Stimulated activated CD8-positive, alpha-beta memory T cell treated with anti-CD3 and anti-CD28 coated beads, Interleukin-15, amount 100 ng/mL, for 4 hours (primary cell): ENCODE results near the gene DAD1.
"Not testable (repeated sequence)": the region's sequence is repeated elsewhere in the genome, so short reads cannot be mapped to it uniquely, and the experiment has no call there.

Experiments used
- DNase-seq, 2 donors: peaks; one replicate each; pipeline ENCODE4 v3.0.0-alpha.2; 2020; ENCODE audit warnings: low read depth in 2 of 2

Gene DAD1

GRCh38 chr14:22567437-22567836 is 21.6 kb downstream of the DAD1 start:
- no peak for DNase-seq

- DNase-seq, result no peak
Measured at GRCh38 chr14:22566845-22567244, 22.2 kb downstream of the DAD1 start.

DNA sequence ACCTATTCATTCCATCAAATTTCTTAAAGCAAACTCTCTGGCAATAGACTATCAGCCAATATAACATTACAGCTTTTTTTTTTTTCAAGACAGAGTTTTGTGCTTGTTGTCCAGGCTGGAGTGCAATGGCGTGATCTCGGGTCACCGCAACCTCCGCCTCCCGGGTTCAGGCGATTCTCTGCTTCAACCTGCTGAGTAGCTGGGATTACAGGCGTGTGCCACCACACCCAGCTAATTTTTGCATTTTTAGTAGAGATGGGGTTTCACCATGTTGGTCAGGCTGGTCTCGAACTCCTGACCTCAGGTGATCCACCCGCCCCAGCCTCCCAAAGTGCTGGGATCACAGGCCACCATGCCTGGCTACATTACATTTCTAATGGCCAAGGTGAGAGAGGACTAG is 22.8 kb downstream of the DAD1 start:
- DNase-seq, result not testable (repeated sequence)

DNA sequence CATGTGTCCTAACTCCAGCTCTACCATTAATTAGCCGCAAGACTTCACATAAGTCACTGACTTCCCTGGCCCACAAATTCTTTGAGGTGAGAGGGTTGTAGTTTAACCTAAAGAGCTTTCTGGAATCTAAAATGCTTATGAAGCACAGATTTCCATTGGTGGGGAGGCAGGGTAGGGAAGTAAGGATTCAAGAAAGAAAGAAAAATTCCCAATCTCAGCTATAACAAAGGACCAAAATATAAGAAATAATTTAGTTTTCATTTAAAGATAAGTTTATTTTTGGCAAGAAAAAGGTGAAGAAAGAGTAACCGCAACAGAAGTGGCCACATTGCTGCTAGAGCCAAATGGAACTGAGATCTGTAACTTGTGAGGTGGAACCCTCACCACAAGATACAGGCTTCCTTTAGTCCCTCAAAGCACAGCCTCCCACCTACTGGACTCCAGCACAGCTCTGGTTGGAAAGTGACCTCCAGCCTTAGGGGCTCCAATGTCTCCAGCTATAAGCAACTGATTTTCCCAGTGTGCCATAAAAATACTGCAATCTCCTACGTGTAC is 23.6 kb downstream of the DAD1 start:
- DNase-seq, result no peak

DNA sequence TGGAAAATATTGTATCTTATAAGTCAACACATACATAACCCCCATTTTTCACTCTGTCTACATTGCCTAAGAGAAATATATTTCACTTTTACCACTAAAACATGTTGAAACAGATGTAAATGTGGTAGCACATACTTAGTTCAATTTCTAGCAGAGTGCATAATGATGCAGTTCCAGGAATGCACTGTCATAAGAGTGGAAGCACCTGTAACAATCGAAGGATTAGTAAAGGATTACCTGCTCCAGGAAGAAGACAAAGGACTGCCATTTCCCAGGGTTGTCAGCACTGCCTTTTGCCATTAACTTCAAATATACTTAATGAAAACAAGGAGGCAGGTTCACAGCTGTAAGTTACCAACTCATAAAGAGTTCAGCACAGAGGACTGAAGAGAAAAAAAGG is 24.6 kb downstream of the DAD1 start:
- DNase-seq, result no peak

DNA sequence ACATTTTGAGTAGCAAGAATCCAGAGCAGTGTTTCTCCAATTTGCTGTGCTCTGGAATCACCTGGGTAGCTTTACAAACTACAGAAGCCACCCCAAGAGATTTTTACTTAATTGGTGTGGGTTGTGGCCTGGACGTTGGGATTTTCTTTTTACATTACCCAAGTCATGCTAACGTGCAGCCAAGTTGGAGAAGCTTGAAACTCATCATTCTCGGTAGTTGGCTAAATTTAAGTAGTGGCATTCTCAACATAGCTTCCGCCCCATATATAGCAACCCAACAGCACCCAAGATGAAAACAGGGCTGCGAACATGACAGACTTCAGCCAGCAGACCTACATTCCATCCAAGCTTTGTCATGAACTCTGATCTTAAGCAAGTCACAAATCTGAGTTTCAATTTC is 25.0 kb downstream of the DAD1 start:
- no peak for DNase-seq

DNA sequence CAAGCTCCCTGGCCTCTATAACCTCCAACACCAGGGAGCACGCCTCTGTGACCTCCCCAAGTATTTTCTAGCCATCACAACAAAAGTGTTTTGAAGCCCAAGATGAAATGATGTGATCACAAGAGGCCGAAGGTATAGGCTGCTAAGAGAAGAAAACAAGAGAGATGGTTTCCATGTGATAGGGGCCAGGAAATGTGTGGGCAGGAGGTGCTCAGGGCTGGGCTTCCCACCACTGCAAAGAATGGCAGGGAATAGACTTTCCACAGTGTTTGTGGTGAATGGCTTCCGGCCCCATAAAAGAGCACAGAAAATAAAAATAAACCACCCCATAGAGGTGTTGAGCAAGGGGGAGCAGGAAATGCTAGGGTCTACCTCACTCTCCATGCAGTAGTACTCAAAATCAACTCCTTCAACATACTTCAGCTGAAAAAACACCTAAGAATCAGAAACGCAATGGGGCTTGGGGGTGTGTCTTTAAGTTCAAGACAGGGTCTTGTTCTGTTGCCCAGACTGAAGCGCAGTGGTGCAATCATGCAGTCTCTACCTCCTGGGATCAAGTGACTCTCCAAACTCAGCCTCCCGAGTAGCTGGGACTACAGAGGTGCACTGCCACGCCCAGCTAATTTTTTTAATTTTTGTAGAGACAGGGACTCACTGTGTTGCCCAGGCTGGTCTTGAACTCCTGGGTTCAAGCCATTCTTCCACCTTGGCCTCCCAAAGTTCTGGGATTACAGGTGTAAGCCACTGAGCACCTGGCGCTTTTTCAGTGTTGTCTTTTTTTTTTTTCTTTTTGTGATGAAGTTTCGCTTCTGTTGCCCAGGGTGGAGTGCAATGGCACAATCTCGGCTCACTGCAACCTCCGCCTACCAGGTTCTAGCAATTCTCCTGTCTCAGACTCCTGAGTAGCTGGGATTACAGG is 27.1 kb downstream of the DAD1 start:
- DNase-seq, result peak in 1 of 2 donors; percentile 80

GRCh38 chr14:22561366-22561660 is 27.7 kb downstream of the DAD1 start:
- no peak for DNase-seq

DNA sequence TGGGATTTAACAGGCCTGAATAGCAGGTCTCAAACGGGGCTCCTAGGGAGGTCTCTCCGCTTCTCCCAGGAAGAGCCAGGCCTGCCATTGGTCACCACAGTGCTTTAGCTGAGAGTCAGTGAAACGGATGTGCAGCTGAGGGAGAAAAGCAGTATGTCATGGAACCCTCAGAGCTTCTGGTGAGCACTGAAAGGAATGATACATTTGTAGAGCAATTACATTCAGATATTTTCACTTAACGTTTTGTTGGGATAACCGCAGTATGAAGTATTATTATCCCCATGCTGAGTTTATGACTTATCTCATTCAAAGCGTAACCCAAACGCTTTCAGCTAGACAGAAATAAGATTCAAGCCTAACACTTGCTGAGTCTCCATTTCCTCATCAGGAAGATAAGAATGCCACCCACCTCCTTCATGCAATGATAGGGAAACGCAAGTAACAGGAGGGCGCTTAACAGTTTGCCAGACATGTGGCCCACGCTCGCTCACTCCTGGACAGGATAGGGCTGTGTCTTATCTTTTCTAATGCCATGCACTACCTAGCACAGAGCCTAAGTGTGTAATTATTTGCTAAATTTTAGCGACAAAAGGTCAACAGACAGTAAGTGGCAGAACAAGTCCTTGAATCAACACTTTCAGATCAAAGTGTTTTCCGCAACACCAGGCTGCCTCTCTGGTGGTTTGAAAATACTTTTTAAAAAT is 28.2 kb downstream of the DAD1 start:
- no peak for DNase-seq

GRCh38 chr14:22559041-22559440 is 30.0 kb downstream of the DAD1 start:
- no peak for DNase-seq

DNA sequence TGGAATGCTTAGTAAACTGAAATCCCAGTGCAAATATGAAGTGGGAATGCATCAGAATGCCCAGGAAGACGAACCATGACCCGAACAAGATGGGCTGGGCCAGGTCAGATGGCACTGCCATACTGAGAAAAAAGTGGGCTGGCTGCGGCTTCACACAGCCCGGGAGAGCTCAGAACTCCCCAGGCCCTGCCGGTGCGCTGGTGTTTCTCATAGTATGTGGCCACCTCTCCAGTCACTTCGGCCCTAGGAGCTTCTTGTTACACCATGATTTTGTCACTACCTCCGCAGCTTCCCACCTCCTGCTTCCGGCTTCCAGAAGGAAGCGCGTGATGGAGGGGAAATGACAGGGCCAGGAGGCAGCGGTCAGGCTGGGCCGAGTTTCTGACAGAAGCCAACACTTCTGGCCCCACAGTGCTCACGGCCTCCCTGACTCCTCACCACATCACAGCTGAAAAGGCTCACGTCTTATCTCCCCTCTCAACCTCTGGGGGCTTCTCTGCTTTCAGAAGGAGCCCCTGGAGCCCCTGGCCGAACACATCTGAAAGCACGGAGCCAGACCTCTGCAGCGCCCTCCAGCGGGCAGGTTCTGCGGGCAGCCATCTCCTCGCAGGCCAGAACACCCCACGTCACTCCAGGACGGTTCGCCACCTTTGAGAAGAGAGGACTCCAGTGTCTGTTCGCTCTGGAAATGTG is 30.7 kb downstream of the DAD1 start:
- no peak for DNase-seq

DNA sequence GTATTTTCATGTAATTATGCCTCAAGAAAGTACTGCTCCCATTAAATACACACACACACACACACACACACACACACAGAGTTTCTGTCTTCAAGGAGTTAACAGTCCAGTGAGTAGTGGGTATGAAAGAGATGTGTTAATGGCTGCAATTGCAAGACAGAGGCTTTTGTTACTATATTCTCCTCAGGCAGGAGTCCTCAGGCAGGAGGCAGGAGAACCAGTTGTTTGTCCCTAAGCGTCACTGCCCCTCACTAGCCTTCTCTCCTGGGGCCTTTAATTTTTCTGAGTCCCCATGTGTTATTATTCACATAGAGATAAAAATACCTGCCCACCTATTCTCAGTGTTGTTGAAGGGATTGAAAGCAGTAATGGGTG is 31.2 kb downstream of the DAD1 start:
- DNase-seq, result no peak

- peak; percentile 80 to 84 for DNase-seq
Measured at GRCh38 chr14:22556990-22557623, 31.9 kb downstream of the DAD1 start.

GRCh38 chr14:22556021-22556989 is 32.7 kb downstream of the DAD1 start:
- DNase-seq, result peak; percentile 93 to 98

DNA sequence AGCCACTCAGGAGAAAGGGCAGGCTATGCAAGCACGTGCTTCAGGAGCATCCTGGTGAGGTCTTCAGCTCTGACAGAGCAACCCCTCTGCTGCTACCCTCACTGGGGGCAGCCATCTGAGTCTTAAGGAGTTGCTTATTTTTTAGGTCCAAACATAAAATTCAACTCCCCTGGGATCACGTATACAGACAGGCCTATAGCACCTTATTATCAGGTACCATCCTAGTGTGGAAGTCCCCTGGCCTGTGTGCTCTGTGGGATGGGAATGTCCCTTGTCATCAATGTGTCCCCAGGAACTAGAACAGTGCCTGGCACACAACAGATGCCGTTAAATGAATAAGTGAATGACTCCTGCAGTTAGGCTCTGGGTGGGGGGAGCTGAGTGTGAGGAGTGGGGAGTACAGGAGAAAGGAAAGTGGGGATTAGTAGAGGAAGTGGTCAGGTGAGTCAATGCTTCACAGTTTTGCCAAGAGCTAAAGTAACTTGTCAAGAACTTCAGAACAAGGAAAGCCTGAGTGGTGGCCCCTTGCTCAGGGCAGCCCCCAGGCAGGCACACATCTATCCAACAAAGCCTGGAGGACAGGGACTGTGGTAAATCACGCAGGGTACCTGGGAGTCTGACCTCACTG is 33.5 kb downstream of the DAD1 start:
- DNase-seq, result peak in 1 of 2 donors; percentile 60

- DNase-seq, result no peak
Measured at GRCh38 chr14:22554498-22555383, 34.3 kb downstream of the DAD1 start.

GRCh38 chr14:22553861-22554497 is 35.0 kb downstream of the DAD1 start:
- not testable (repeated sequence) for DNase-seq

DNA sequence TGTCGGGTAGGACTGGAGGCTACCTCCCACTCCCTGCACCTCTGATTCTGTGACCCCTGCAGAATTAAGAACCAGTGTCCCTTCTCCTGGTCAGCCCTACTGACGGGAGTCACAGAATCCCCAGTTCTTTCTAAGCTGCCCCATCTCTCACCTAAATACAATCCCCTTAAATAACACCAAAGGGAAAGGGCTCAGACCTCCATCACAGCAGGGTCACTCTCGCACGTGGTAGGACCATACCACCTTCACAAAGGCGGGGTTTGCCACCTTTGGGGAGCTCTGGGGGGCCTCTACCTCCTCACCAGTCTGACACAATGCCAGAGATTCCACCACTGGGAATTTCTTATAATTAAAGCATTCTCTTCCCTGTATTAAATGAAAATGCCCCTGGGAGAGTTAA is 35.6 kb downstream of the DAD1 start:
- DNase-seq, result no peak

GRCh38 chr14:22552827-22553076 is 36.3 kb downstream of the DAD1 start:
- no peak for DNase-seq
